HepG2 (cell line): ENCODE results near the gene SNAP23. TPM values are rescaled to one million over a fixed set of nuclear protein-coding genes. Genes with fewer than 3 reads are reported as not detected.

ENCODE experiments used
- CSRNP1 ChIP-seq: sonication (generic); formaldehyde crosslinking; IDR thresholded peaks from 2 replicates; pipeline ENCODE4 v1.8.1; 2023; ENCODE audit warnings: mild to moderate bottlenecking, missing genetic modification reagents
- JUND ChIP-seq: sonication (generic); formaldehyde crosslinking; IDR thresholded peaks from 2 replicates; pipeline ENCODE4 v1.8.0; 2022; ENCODE audit warnings: mild to moderate bottlenecking, missing genetic modification reagents
- ZBTB40 ChIP-seq, 2 experiments: fragments of 450-650 bp in 1 of 2; sonication (generic) in 1 of 2; formaldehyde crosslinking in 1 of 2; IDR thresholded peaks; 2 replicates each; pipeline versions ENCODE4 v1.6.1 to v1.8.0; 2016 to 2022; ENCODE audit warnings: antibody characterized with exemption in 1 of 2, mild to moderate bottlenecking in 1 of 2, missing genetic modification reagents in 1 of 2
- ZKSCAN8 ChIP-seq: IDR thresholded peaks from 2 replicates; pipeline ENCODE4 v1.6.1; 2016; ENCODE audit warnings: borderline replicate concordance, missing genetic modification reagents, missing compliant biosample characterization
- ZMYM4 ChIP-seq: sonication (generic); formaldehyde crosslinking; IDR thresholded peaks from 2 replicates; pipeline ENCODE4 v1.8.1; 2023; ENCODE audit warnings: mild to moderate bottlenecking, missing genetic modification reagents
- ZNF224 ChIP-seq: sonication (generic); formaldehyde crosslinking; IDR thresholded peaks from 2 replicates; pipeline ENCODE4 v1.5.0; 2020; ENCODE audit warnings: mild to moderate bottlenecking, missing genetic modification reagents
- ZNF337 ChIP-seq: sonication (generic); formaldehyde crosslinking; IDR thresholded peaks from 2 replicates; pipeline ENCODE4 v1.5.1; 2020; ENCODE audit warnings: missing genetic modification reagents, low read depth, mild to moderate bottlenecking, borderline replicate concordance
- ZNF414 ChIP-seq: sonication (generic); formaldehyde crosslinking; IDR thresholded peaks from 2 replicates; pipeline ENCODE4 v1.5.0; 2020; ENCODE audit warnings: missing genetic modification reagents
- ZNF460 ChIP-seq: sonication (generic); formaldehyde crosslinking; IDR thresholded peaks from 2 replicates; pipeline ENCODE4 v1.5.1; 2020; ENCODE audit warnings: missing genetic modification reagents, mild to moderate bottlenecking, borderline replicate concordance
- ZNF713 ChIP-seq: sonication (generic); formaldehyde crosslinking; IDR thresholded peaks from 2 replicates; pipeline ENCODE4 v1.4.0; 2020; ENCODE audit warnings: mild to moderate bottlenecking, missing genetic modification reagents
- polyA plus RNA-seq, 8 experiments: library from polyadenylated mRNA; depleted of rRNA in 3 of 8; stranded (reverse) in 7 of 8; unstranded in 1 of 8; fragments of >200 nt; fragmentation: Illumina TruSeq in 4 of 8; extraction: Trizol in 4 of 8; gene quantifications; 2 replicates each; pipeline versions ENCODE4 v1.2.1 to v1.2.3, GENCODE V29; 2011 to 2016; ENCODE audit warnings: low read depth in 4 of 8, missing spikeins in 1 of 8, mixed read lengths in 1 of 8; ENCODE audit not compliant: insufficient read depth in 1 of 8
- total RNA-seq, 5 experiments: library from RNA; depleted of rRNA; stranded (reverse); fragments of >200 nt; fragmentation: Illumina TruSeq; extraction: Trizol; gene quantifications; 2 replicates each; pipeline ENCODE4 v1.2.3, GENCODE V29; 2016; ENCODE audit warnings: low read depth in 1 of 5
- TF ChIP-seq, protein P1 (sequence below): sonication (generic); formaldehyde crosslinking; IDR thresholded peaks from 2 replicates; pipeline ENCODE4 v1.5.1; 2020; ENCODE audit warnings: missing genetic modification reagents, mild to moderate bottlenecking, borderline replicate concordance
- TF ChIP-seq, protein P2 (sequence below): sonication (generic); formaldehyde crosslinking; IDR thresholded peaks from 2 replicates; pipeline ENCODE4 v1.4.0; 2020; ENCODE audit warnings: missing genetic modification reagents

Gene SNAP23
- total and polyA plus RNA-seq, 2 of the 13 experiments (the other 11 are each of a cell fraction or from before 2014, with no cell fraction given), result 37.0 to 101 TPM

DNA sequence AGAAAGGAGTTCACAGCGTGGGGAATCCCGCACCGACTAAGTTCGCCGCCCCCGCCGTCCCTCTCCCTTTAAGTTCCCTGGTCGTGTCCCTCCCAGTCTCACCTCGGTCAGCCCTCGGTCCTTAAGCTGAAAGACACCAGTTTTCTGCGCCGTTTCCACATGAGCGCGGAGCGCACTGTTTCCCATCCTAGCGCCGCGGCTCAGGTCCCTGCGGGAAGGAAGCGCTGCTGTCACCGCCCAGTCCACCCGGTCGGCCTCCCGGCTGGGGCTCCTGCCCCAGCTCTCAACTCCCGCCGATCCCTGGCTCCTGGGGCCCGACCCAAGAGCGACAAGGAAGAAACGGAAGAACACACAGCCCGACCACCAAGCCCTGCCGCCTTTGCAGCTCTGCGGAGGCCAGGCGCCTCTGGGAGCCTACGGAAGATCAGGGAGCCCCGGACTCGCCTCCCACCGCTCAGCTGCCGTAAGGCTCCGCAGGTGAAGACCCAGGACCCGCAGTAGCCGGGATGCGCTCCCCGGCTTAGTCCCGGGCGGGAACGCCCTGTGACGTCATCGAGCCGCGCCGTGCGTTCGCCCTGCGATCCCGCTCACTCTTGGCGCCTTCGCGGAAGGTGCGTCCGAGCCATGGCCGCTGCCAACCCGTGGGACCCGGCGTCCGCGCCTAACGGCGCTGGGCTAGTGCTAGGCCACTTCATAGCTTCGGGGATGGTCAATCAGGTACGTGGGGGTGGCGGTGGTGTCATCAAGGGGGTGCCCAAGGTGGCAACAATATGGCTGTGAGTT, 53.0 kb downstream of the SNAP23 start, which contains the start of the genes HAUS2 and LRRC57 (continued):
- no peak for TF ChIP-seq ZNF460 (CRISPR knock-in tag)
- TF ChIP-seq ZNF224 (CRISPR knock-in tag), result peak; percentile 33; the same call in 1 of the 2 replicates
- TF ChIP-seq, protein P1, sequence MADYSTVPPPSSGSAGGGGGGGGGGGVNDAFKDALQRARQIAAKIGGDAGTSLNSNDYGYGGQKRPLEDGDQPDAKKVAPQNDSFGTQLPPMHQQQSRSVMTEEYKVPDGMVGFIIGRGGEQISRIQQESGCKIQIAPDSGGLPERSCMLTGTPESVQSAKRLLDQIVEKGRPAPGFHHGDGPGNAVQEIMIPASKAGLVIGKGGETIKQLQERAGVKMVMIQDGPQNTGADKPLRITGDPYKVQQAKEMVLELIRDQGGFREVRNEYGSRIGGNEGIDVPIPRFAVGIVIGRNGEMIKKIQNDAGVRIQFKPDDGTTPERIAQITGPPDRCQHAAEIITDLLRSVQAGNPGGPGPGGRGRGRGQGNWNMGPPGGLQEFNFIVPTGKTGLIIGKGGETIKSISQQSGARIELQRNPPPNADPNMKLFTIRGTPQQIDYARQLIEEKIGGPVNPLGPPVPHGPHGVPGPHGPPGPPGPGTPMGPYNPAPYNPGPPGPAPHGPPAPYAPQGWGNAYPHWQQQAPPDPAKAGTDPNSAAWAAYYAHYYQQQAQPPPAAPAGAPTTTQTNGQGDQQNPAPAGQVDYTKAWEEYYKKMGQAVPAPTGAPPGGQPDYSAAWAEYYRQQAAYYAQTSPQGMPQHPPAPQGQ, result no peak; the same call in 1 of the 2 replicates
- TF ChIP-seq ZNF414 (CRISPR knock-in tag), result no peak
- TF ChIP-seq CSRNP1 (CRISPR knock-in tag), result peak; percentile 80; the same call in 1 of the 2 replicates
- TF ChIP-seq ZNF337, result no peak; the same call in 1 of the 2 replicates
- no peak for TF ChIP-seq ZNF713 (CRISPR knock-in tag)
- TF ChIP-seq, protein P2, sequence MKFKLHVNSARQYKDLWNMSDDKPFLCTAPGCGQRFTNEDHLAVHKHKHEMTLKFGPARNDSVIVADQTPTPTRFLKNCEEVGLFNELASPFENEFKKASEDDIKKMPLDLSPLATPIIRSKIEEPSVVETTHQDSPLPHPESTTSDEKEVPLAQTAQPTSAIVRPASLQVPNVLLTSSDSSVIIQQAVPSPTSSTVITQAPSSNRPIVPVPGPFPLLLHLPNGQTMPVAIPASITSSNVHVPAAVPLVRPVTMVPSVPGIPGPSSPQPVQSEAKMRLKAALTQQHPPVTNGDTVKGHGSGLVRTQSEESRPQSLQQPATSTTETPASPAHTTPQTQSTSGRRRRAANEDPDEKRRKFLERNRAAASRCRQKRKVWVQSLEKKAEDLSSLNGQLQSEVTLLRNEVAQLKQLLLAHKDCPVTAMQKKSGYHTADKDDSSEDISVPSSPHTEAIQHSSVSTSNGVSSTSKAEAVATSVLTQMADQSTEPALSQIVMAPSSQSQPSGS (CRISPR knock-in tag), result peak; percentile 96
- TF ChIP-seq ZKSCAN8 (CRISPR knock-in tag), result no peak
- TF ChIP-seq JUND, result peak; percentile 75
- no peak for TF ChIP-seq ZBTB40 (IDR thresholded peaks at IDR 0.05)
- TF ChIP-seq ZBTB40 (CRISPR knock-in tag; IDR thresholded peaks at IDR 0.05), result peak; percentile 96
- peak; percentile 88 for TF ChIP-seq ZMYM4 (CRISPR knock-in tag)
